HG03025 (cell line): ENCODE data around the gene MYH14.
"Not testable (repeated sequence)": the region's sequence is repeated elsewhere in the genome, so short reads cannot be mapped to it uniquely, and the experiment has no call there.

ENCODE experiments used
- ATAC-seq: cut with Tn5 transposase; IDR thresholded peaks from one replicate; pipeline ENCODE4 v1.9.1; 2021; ENCODE audit warnings: mild to moderate bottlenecking, moderate library complexity; ENCODE audit not compliant: unreplicated experiment, low FRiP score

The MYH14 gene

GRCh38 chr19:50328873-50329145, 125.4 kb downstream of the MYH14 start:
- ATAC-seq, result peak; percentile 9

GRCh38 chr19:50329146-50329925, 125.9 kb downstream of the MYH14 start, which contains the start of gene KCNC3:
KCNC3 (minus strand) TSS chr19:50329377; CDS start chr19:50329082, 295 bp downstream.
- peak; percentile 37 for ATAC-seq

GRCh38 chr19:50329926-50330294, 126.5 kb downstream of the MYH14 start:
- not testable (repeated sequence) for ATAC-seq

GRCh38 chr19:50330365-50331078, 127.1 kb downstream of the MYH14 start:
- ATAC-seq, result no peak

- ATAC-seq, result no peak
These were observed 128.0 kb downstream of the MYH14 start for GRCh38 chr19:50331221-50331993.

- no peak for ATAC-seq
These were observed 128.5 kb downstream of the MYH14 start for GRCh38 chr19:50331994-50332243.

GRCh38 chr19:50332244-50333038, 129.0 kb downstream of the MYH14 start:
- ATAC-seq, result no peak

- peak; percentile 31 for ATAC-seq
These were observed 129.9 kb downstream of the MYH14 start for GRCh38 chr19:50333235-50333736.

GRCh38 chr19:50333737-50334617, 130.6 kb downstream of the MYH14 start:
- ATAC-seq, result peak; percentile 2

- ATAC-seq, result no peak
These were observed 131.5 kb downstream of the MYH14 start for GRCh38 chr19:50334741-50335421.

GRCh38 chr19:50337031-50337430, 133.6 kb downstream of the MYH14 start:
- ATAC-seq, result not testable (repeated sequence)

- no peak for ATAC-seq
These were observed 136.9 kb downstream of the MYH14 start for GRCh38 chr19:50340331-50340730.

GRCh38 chr19:50341091-50341564, 137.7 kb downstream of the MYH14 start:
- ATAC-seq, result no peak

- ATAC-seq, result peak; percentile 44
These were observed 141.4 kb downstream of the MYH14 start for GRCh38 chr19:50344661-50345318.

- ATAC-seq, result not testable (repeated sequence)
These were observed 143.7 kb downstream of the MYH14 start for GRCh38 chr19:50347089-50347581.

- ATAC-seq, result no peak
These were observed 146.0 kb downstream of the MYH14 start for GRCh38 chr19:50349277-50350057.

- ATAC-seq, result no peak
These were observed 148.8 kb downstream of the MYH14 start for GRCh38 chr19:50352242-50352641.
